Measurements from ENCODE around the gene L3MBTL3.

DNA sequence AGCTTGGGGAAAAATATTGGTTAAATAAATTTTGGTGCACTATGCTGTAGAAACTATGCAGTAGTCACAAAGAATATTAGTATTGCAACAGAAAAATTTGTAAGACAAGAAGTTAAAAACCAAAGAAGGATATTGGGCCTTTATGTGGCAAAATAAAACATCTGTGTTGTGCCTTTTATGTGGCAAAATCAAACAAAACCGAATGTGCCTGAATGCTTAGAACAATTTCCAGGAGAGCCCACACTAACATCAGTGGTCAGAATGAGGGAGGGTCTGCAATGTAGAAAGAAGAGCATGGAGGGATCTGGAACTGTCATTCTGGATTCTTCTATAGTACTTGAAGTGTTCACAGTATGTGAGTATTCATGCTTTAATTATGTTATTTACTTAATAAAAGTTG is 75.2 kb downstream of the L3MBTL3 start:
- TF ChIP-seq ZBTB33 (IDR thresholded peaks at IDR 0.05; ENCODE audit: extremely low read depth, insufficient replicate concordance, low read length): no peak
- TF ChIP-seq CTCF (IDR thresholded peaks at IDR 0.05 in 2 of 3, conservative IDR thresholded peaks at IDR 0.05 in 1 of 3; ENCODE audit: borderline replicate concordance in 1 of 3, insufficient read depth in 1 of 3, low read depth in 2 of 3, low read length in 2 of 3): no peak
- no peak for TF ChIP-seq SP1 (IDR thresholded peaks at IDR 0.05; ENCODE audit: low read depth)

All from HCT116 (cell line).